WI38 (cell line): Measurements from ENCODE around the gene TALDO1.
A peak's percentile ranks its signal among the peaks of the same experiment; 100 is the strongest.

Experiments used
- H3K4me3 ChIP-seq: 2 replicates; pipeline ENCODE4 v1.5.1; 2011; ENCODE audit warnings: low read depth, mild to moderate bottlenecking, control low read depth, low read length
- CTCF ChIP-seq: IDR thresholded peaks from 2 replicates; pipeline ENCODE4 v1.5.1; 2012; ENCODE audit warnings: low read depth, mild to moderate bottlenecking, control low read depth, low read length

TALDO1 gene

GRCh38 chr11:745428-745827, 1.8 kb upstream of the TALDO1 start:
- no peak overlapping the region for H3K4me3 ChIP-seq
- TF ChIP-seq CTCF, result no peak

GRCh38 chr11:746289-747157, 741 bp upstream of the TALDO1 start:
- H3K4me3 ChIP-seq, result peak overlapping the region; percentile 95
- no peak for TF ChIP-seq CTCF

- no peak for TF ChIP-seq CTCF
- peak overlapping the region; percentile 95 for H3K4me3 ChIP-seq
Measured at GRCh38 chr11:748007-748359, 719 bp downstream of the TALDO1 start.

- TF ChIP-seq CTCF, result no peak
- H3K4me3 ChIP-seq, result peak overlapping the region; percentile 95
Measured at GRCh38 chr11:749731-750130, 2.5 kb downstream of the TALDO1 start.

GRCh38 chr11:760236-760635, 13.0 kb downstream of the TALDO1 start:
- H3K4me3 ChIP-seq, result no peak overlapping the region
- no peak for TF ChIP-seq CTCF

- no peak overlapping the region for H3K4me3 ChIP-seq
- no peak for TF ChIP-seq CTCF
Measured at GRCh38 chr11:761526-762108, 14.4 kb downstream of the TALDO1 start.

- TF ChIP-seq CTCF, result no peak
- H3K4me3 ChIP-seq, result no peak overlapping the region
Measured at GRCh38 chr11:762421-763072, 15.3 kb downstream of the TALDO1 start.
